GM10266 (cell line): ENCODE measurements around the gene PPP2R2C.

Experiments
- DNase-seq: peaks from one replicate; pipeline ENCODE4 v3.0.0; 2012; ENCODE audit errors: extremely low spot score
- CTCF ChIP-seq: IDR thresholded peaks from 2 replicates; pipeline ENCODE4 v1.5.1; 2012; ENCODE audit warnings: mild to moderate bottlenecking, low read depth; ENCODE audit not compliant: control insufficient read depth, insufficient read depth; ENCODE audit errors: missing control alignments

PPP2R2C gene

GRCh38 chr4:6461301-6462165, 10.9 kb downstream of the PPP2R2C start:
- TF ChIP-seq CTCF, result no peak
- DNase-seq, result no peak

GRCh38 chr4:6460876-6461275, 11.5 kb downstream of the PPP2R2C start:
- DNase-seq, result no peak
- no peak for TF ChIP-seq CTCF

GRCh38 chr4:6458528-6458927, 13.9 kb downstream of the PPP2R2C start:
- no peak for DNase-seq
- TF ChIP-seq CTCF, result no peak

- no peak for DNase-seq
- no peak for TF ChIP-seq CTCF
These were observed 16.0 kb downstream of the PPP2R2C start for GRCh38 chr4:6456450-6456849.

GRCh38 chr4:6454112-6454910, 18.1 kb downstream of the PPP2R2C start:
- no peak for TF ChIP-seq CTCF
- DNase-seq, result no peak

- no peak for TF ChIP-seq CTCF
- DNase-seq, result no peak
These were observed 18.8 kb downstream of the PPP2R2C start for GRCh38 chr4:6453688-6453990.
